ENCODE results near the gene PEX16.

PEX16 gene

GRCh38 chr11:45917623-45918330 lies at the start of gene PEX16:
TSS of gene PEX16 (minus strand) at chr11:45917877. CDS start at chr11:45917811, 66 bp downstream.
- DNase-seq, result peak; percentile 93

DNA sequence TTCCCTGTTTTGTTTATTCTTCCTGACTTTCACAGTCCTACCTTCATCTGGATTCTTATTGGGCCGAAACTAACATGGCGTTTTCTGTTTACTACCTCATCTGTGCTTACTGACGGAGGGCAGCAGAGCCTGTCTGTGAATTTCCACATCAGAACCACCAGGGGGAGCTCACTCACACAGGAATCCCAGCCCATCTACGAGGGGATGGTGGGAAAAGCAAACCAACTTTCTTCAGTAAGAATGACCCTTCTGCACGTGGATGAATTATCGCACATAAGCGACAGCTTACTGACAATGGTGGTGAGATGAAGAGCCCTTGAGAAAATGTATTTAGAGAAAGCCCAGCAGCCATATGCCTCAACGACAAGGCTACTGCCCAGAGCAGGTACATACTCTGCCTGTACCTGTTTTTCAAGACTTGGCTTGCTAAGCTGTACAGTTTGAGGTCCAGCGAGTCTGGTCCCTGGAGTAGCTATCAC lies 47.3 kb upstream of the PEX16 start:
- DNase-seq, result peak; percentile 46

DNA sequence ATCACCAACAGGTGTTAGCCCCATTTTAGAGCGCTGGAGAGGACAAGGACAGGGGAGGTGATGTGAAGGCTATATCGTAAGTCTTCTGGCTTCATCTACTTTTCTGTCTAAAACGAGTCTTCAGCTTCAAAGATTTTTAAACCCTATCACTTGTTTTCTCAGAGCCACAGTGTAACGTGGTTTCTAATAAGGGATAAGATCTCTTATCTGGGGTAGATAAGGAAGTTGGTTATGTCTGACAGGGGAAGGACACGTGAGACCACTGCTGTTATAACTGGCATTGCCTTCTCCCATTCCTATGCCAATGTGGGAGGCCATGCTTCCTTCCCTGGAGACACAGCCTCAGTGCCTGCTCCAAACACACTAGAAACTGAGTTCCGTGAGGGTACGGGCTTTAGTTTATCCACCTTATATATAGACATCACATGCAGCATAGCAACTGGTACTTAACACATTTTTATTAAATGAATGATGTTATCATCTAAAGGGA lies 44.1 kb upstream of the PEX16 start:
- no peak for DNase-seq

DNA sequence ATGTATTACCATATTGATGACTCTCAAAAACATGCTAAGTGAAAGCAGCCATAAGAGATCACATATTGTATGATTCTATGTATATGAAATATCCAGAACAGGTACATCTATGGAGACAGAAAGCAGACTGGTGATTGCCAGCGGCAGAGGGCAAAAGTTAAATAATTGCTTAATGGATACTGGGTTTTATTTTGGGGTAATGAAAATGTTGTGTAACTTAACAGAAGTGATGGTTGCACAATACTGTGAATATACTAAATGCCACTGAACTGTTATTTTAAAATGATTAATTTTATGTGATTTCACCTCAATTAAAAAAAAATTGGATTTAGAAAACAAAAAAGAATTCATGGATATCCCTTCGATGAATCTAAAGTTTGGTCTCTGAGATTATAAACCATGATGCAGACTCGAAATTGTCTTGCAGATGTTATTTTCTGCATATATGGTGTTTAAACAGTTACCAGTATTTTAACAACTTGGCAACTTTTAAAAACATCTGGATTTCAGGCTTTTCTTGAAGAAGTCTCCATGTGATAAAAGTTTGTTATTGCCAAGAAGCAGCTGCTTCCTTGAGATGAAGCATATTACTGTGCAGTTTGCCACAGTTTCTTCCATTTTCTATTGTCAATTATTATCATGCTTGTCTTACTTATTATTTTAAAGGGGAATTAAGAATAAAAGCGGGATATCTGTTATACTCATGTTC lies 42.9 kb upstream of the PEX16 start:
- no peak for DNase-seq

GRCh38 chr11:45959851-45960250 lies 42.2 kb upstream of the PEX16 start:
- DNase-seq, result no peak

GRCh38 chr11:45949992-45950407 lies 32.3 kb upstream of the PEX16 start:
- no peak for DNase-seq

DNA sequence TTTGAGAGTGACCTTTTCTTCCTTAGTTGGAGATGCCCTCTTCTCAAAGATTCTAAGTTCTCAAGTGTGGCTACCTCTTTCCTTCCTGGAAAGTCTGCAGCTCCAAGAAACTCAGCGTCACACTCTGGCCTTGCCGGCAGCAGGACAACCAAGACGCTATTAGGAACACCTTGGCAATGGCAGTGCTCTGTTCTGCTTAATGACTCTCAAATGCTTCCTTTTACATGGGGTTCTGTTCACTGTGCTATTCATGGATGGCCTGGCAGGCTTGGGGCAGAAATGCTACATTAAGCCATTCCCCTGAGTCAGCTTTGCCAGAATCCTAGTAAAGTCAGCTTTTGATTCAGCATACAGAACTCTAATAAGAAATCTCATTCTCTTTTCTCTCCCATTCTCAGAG lies 30.7 kb upstream of the PEX16 start:
- no peak for DNase-seq

DNA sequence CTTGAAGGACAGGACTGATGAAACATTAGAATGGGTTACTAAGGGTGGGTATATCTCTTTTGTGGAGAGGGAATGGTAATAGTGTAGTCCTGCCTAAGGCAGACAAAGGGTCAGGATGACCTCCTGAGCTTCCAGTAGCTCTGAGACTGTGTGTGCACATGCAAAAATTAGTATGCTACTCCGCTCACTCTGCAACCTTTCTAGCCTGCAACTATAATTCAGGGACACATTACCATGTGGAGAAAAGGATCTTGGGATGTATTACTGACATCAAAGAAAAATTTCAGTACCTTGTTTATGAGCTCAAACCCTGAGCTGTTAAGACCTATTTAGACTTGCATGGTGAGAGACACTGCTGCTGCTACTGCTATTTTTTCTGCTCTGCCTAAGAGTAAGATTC lies 30.2 kb upstream of the PEX16 start:
- no peak for DNase-seq

- no peak for DNase-seq
Observed at GRCh38 chr11:45945397-45945999, 27.8 kb upstream of the PEX16 start.

DNA sequence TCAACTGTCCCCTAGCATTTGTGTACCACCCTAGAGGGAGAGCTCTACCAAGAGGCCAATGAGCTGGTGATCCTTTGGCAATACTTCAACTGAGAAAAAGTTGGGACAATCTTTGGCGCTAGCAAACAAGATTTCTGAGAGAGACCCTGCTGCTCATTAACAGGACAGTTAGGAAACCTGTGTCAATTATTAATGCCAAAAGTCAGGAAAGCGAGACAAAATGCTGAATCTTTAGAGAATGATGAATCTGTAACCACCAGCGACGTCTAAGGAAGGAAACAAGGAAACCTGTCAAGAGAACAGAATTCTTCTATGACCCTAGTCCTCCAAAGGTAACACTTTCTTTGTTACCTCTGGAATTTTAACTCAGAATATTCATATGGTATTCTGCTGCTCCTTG lies 24.7 kb upstream of the PEX16 start:
- DNase-seq, result no peak

DNA sequence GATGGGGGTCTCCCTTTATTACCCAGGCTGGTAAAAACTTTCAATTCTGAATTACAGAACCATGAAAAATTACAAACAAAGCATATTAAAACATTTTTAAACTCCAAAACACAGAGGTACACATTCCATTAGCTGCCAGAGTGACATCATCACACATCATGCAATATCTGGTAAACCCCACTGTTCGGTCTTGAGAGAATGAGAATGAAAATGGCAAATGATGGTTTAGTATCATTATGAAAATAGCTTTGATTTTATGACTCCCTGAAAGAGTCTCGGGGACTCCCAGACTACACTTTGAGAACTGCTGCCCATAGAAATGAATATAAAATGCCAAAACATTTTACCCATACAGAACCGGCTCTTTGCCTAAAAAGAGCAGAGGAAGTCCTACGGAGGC lies 23.6 kb upstream of the PEX16 start:
- no peak for DNase-seq

- DNase-seq, result no peak
Observed at GRCh38 chr11:45939836-45940235, 22.2 kb upstream of the PEX16 start.

DNA sequence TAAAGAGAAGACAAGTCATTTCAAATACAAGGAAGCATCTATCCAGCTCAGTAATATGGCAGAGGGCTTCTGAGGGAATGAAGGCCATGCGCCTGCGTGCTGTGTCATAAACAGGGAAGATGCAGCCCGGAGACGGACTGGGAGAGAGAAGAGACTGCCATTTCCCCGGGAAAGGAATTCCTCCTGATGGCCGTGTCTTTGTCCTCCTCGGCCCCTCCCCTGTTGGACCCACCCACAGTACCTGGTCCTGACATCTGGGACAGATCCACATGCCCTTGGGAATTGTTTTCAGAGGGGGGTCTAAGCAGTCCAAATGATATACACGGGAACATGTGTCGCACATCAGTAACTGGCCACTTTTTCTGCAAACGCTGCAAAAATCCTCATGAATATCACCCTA lies 20.2 kb upstream of the PEX16 start:
- DNase-seq, result no peak

DNA sequence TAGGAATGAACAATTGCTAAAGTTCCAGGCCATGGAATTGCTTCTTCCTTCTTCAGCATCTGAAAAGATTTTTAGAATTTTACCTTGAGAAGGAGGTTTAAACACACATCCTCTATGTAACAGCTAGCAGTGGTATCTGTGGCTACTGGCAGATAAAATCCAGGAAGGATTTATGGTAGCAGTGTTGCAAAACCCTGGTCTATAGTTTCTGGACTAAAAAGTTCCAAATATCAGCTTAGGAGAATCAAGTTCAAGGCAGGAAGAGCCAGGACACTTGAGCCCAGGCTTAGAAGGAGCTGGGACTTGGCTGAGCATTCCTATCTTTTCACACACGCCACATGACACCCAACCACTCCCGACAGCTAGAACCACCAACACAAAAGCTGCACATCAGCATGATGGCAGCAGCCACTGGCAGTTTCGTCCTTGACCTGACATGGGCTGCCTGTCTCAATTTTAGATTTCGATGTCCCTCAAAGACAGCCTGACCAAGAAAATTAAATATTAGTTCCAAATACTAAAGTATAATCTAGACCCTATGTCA lies 18.9 kb upstream of the PEX16 start:
- no peak for DNase-seq

DNA sequence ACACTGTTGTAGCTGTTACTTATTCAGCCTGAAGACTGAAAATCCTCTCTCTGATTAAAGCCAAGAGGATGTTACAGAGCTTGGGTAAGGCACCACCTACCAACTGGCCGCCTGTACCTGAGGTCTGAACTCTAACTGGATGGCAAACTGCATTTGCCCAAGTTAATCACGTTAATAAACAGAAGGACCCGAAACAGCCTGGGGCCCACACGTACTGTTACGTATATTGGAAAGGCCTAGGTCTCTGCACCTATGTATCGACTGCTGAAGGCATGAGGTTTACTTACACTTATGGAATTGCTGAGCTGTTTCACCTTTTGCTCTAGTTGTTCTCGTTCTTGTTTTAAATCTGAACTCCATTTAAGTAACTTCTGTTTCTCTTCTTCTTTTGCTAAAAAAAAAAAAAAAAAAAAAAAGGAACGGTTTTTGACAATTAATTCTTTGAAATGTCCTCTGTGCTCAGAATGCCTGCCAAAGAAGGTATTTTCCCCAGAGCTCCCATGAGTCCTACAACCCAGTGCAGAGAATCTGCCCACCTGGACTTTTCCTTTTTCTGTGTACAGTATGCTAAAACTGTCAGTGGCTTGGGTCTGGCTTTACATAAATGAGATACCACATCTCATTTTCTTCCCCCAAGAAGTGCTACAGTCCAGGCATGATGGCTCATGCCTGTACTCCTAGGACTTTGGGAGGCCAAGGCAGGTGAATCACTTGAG lies 17.8 kb upstream of the PEX16 start:
- DNase-seq, result no peak

GRCh38 chr11:45934580-45935318 lies 17.1 kb upstream of the PEX16 start:
- no peak for DNase-seq

- DNase-seq, result no peak
Observed at GRCh38 chr11:45933846-45934579, 16.3 kb upstream of the PEX16 start.

- no peak for DNase-seq
Observed at GRCh38 chr11:45933131-45933831, 15.6 kb upstream of the PEX16 start.

- no peak for DNase-seq
Observed at GRCh38 chr11:45932217-45932616, 14.5 kb upstream of the PEX16 start.

- DNase-seq, result no peak
Observed at GRCh38 chr11:45931739-45932138, 14.1 kb upstream of the PEX16 start.

Measured in NCI-H1694 (cell line).